HG03108 (cell line): Measurements from ENCODE around the gene GORAB.

Experiments used
- ATAC-seq: cut with Tn5 transposase; IDR thresholded peaks from one replicate; pipeline ENCODE4 v1.9.1; 2021; ENCODE audit warnings: moderate library complexity; ENCODE audit not compliant: unreplicated experiment

Gene GORAB

GRCh38 chr1:170531758-170532657 lies at the start of gene GORAB:
Gene GORAB, plus strand, starts transcription at chr1:170532166. Its CDS starts 58 bp downstream, at chr1:170532224.
- ATAC-seq: peak; percentile 98

- ATAC-seq: no peak
These were observed 48.9 kb upstream of the GORAB start for GRCh38 chr1:170483051-170483450.

GRCh38 chr1:170487503-170487902 lies 44.5 kb upstream of the GORAB start:
- ATAC-seq: no peak

- no peak for ATAC-seq
These were observed 40.7 kb upstream of the GORAB start for GRCh38 chr1:170491291-170491690.

GRCh38 chr1:170494369-170494768 lies 37.6 kb upstream of the GORAB start:
- no peak for ATAC-seq

- no peak for ATAC-seq
These were observed 37.0 kb upstream of the GORAB start for GRCh38 chr1:170495006-170495405.

GRCh38 chr1:170498876-170499275 lies 33.1 kb upstream of the GORAB start:
- ATAC-seq: no peak

- no peak for ATAC-seq
These were observed 28.3 kb upstream of the GORAB start for GRCh38 chr1:170503665-170504064.

- no peak for ATAC-seq
These were observed 21.8 kb upstream of the GORAB start for GRCh38 chr1:170510163-170510562.

GRCh38 chr1:170511038-170511437 lies 20.9 kb upstream of the GORAB start:
- ATAC-seq: no peak

- no peak for ATAC-seq
These were observed 18.8 kb upstream of the GORAB start for GRCh38 chr1:170513138-170513537.

- no peak for ATAC-seq
These were observed 13.7 kb upstream of the GORAB start for GRCh38 chr1:170518185-170518834.

- no peak for ATAC-seq
These were observed 13.0 kb upstream of the GORAB start for GRCh38 chr1:170518965-170519364.

- ATAC-seq: no peak
These were observed 11.4 kb upstream of the GORAB start for GRCh38 chr1:170520601-170521000.

GRCh38 chr1:170521818-170522217 lies 10.1 kb upstream of the GORAB start:
- ATAC-seq: no peak

- ATAC-seq: no peak
These were observed 801 bp upstream of the GORAB start for GRCh38 chr1:170530972-170531757.

- ATAC-seq: no peak
These were observed 1.3 kb downstream of the GORAB start for GRCh38 chr1:170533298-170533697.

- ATAC-seq: no peak
These were observed 2.7 kb downstream of the GORAB start for GRCh38 chr1:170534626-170535147.

- ATAC-seq: no peak
These were observed 3.5 kb downstream of the GORAB start for GRCh38 chr1:170535418-170535817.

GRCh38 chr1:170536924-170537551 lies 5.1 kb downstream of the GORAB start:
- no peak for ATAC-seq
